Retinal pigment epithelial cell (primary cell): ENCODE data around the gene SEC23B.
"Not testable (repeated sequence)": the region's sequence is repeated elsewhere in the genome, so short reads cannot be mapped to it uniquely, and the experiment has no call there.

Experiments
- DNase-seq: peaks from one replicate; pipeline ENCODE4 v3.0.0-alpha.2; 2010; ENCODE audit warnings: low read depth
- H3K4me3 ChIP-seq: 2 replicates; pipeline ENCODE4 v1.5.1; 2011; ENCODE audit warnings: mild to moderate bottlenecking, low read length, control low read depth, moderate library complexity
- CTCF ChIP-seq: conservative IDR thresholded peaks from 2 replicates; pipeline ENCODE4 v1.5.1; 2011; ENCODE audit warnings: low read depth, low read length, control low read depth, inconsistent platforms

SEC23B gene

GRCh38 chr20:18506744-18507143 lies 996 bp upstream of the SEC23B start:
- no peak for TF ChIP-seq CTCF
- DNase-seq, result no peak
- peak overlapping the region; percentile 79 for H3K4me3 ChIP-seq

- TF ChIP-seq CTCF, result no peak
- H3K4me3 ChIP-seq, result no peak overlapping the region
- DNase-seq, result no peak
These were observed 3.8 kb downstream of the SEC23B start for GRCh38 chr20:18511571-18511970.

- no peak for TF ChIP-seq CTCF
- no peak overlapping the region for H3K4me3 ChIP-seq
- DNase-seq, result no peak
These were observed 5.5 kb downstream of the SEC23B start for GRCh38 chr20:18513208-18513607.

GRCh38 chr20:18514127-18514526 lies 6.4 kb downstream of the SEC23B start:
- no peak overlapping the region for H3K4me3 ChIP-seq
- DNase-seq, result no peak
- TF ChIP-seq CTCF, result no peak

- H3K4me3 ChIP-seq, result no peak overlapping the region
- no peak for TF ChIP-seq CTCF
- DNase-seq, result no peak
These were observed 8.2 kb downstream of the SEC23B start for GRCh38 chr20:18515973-18516372.

- H3K4me3 ChIP-seq, DNase-seq: not testable (repeated sequence)
These were observed 14.3 kb downstream of the SEC23B start for GRCh38 chr20:18522066-18522465.

GRCh38 chr20:18523066-18523465 lies 15.3 kb downstream of the SEC23B start:
- TF ChIP-seq CTCF, result no peak
- H3K4me3 ChIP-seq, result no peak overlapping the region
- DNase-seq, result no peak

- TF ChIP-seq CTCF, result no peak
- DNase-seq, result no peak
- H3K4me3 ChIP-seq, result no peak overlapping the region
These were observed 16.9 kb downstream of the SEC23B start for GRCh38 chr20:18524646-18525045.

- not testable (repeated sequence) for DNase-seq, H3K4me3 ChIP-seq
These were observed 19.0 kb downstream of the SEC23B start for GRCh38 chr20:18526761-18527160.
